22Rv1 (cell line): ENCODE data around the gene PRDM1.
"Not testable (repeated sequence)": the region's sequence is repeated elsewhere in the genome, so short reads cannot be mapped to it uniquely, and the experiment has no call there.

ENCODE experiments used
- H3K27ac ChIP-seq: fragments of 450-650 bp; 2 replicates; pipeline ENCODE4 v1.5.1; 2017
- CTCF ChIP-seq: fragments of 450-650 bp; IDR thresholded peaks from 2 replicates; pipeline ENCODE4 v1.5.1; 2017; ENCODE audit warnings: mild to moderate bottlenecking
- ZFX ChIP-seq: fragments of 450-650 bp; IDR thresholded peaks from 2 replicates; pipeline ENCODE4 v1.6.1; 2017; ENCODE audit warnings: antibody characterized with exemption, borderline replicate concordance

PRDM1 gene

GRCh38 chr6:106149472-106150069 is 63.4 kb downstream of the PRDM1 start:
- TF ChIP-seq CTCF, result no peak
- TF ChIP-seq ZFX, result no peak
- H3K27ac ChIP-seq, result no peak overlapping the region

GRCh38 chr6:106152476-106152875 is 66.3 kb downstream of the PRDM1 start:
- not testable (repeated sequence) for H3K27ac ChIP-seq

- no peak for TF ChIP-seq ZFX
- no peak for TF ChIP-seq CTCF
- no peak overlapping the region for H3K27ac ChIP-seq
Observed at GRCh38 chr6:106152952-106153351, 66.8 kb downstream of the PRDM1 start.

- no peak overlapping the region for H3K27ac ChIP-seq
Observed at GRCh38 chr6:106154326-106154725, 68.2 kb downstream of the PRDM1 start.

GRCh38 chr6:106155219-106155830 is 69.2 kb downstream of the PRDM1 start:
- no peak overlapping the region for H3K27ac ChIP-seq
- no peak for TF ChIP-seq CTCF
- no peak for TF ChIP-seq ZFX

More at GRCh38 chr6:106154326-106154725, 68.2 kb downstream of the PRDM1 start:
- no peak for TF ChIP-seq ZFX

- TF ChIP-seq CTCF (no peak), ZFX (no peak)
- no peak overlapping the region for H3K27ac ChIP-seq
Observed at GRCh38 chr6:106156413-106156812, 70.3 kb downstream of the PRDM1 start.

GRCh38 chr6:106156863-106157262 is 70.7 kb downstream of the PRDM1 start:
- no peak overlapping the region for H3K27ac ChIP-seq
- TF ChIP-seq CTCF (no peak), ZFX (no peak)

- no peak overlapping the region for H3K27ac ChIP-seq
- TF ChIP-seq ZFX (no peak), CTCF (no peak)
Observed at GRCh38 chr6:106158816-106159215, 72.7 kb downstream of the PRDM1 start.
